ENCODE data around the gene SUPT4H1. TPM values are rescaled to one million over a fixed set of nuclear protein-coding genes. Genes with fewer than 3 reads are reported as not detected.

SUPT4H1 gene
- polyA plus RNA-seq, 3 donors, result 142 to 156 (median 148) TPM

GRCh38 chr17:58381124-58382035, 29.4 kb upstream of the SUPT4H1 start:
- DNase-seq (ENCODE audit: low read depth in 3 of 3, low spot score in 2 of 3), result no peak

DNA sequence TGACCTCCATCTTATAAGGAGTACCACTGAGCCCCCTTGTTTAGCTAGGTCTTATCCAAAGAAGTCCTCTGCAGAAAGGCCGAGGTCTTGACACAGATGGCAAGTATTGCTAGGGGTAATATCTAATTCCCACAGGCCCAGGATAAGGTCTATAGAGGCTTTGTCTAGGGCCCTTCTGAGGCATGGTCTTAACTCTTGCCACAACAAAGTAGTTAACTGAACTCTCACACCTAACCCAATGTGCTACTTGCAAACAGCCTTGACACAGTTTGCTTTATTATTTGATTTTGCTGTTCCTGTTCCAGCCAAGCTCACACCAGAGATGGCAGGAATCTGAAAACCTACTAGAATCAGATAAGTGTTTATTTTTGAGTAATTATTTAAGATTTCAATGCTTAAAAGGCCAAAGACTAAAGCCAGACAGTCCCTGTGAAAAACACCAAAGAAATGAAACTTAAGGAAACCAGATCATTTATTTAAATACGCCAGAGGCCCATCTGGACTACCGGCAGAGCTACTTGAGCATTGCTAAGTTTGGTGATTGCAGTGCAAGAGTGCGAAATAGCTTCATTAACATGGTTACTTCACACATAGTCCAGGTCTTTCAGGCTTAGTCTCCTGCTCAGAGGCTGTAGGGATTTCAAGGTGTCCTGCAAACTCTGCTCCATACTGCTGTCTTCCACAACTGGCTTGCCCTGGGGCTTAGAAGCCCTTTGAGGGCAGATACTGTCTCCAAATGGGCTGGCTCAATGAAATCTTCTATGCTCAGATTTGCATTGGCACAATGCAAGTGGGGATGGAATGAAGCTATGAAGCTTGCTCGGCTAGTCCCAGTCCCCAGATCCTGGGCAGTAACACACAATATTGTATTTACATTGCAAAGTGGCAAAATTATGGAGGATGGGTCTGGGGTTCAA, 28.5 kb upstream of the SUPT4H1 start:
- no peak for DNase-seq (ENCODE audit: low read depth in 3 of 3, low spot score in 2 of 3)

DNA sequence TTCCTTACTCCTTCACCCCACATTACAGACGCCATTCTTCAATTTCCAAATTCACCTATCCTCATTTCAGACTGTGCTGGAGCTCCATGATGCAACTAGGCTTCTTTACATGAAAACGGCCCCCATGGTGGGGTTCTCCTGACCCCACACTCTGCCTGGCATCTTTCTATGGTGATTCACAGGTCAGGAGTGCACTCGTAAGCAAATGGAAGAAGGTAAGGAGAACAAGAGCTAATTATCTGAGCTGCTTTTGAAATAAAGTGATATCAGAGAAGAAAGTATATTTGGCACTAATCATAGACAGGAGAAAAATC, 27.5 kb upstream of the SUPT4H1 start:
- no peak for DNase-seq (ENCODE audit: low read depth in 3 of 3, low spot score in 2 of 3)

GRCh38 chr17:58378733-58379510, 26.9 kb upstream of the SUPT4H1 start:
- no peak for DNase-seq (ENCODE audit: low read depth in 3 of 3, low spot score in 2 of 3)

GRCh38 chr17:58377661-58378060, 25.7 kb upstream of the SUPT4H1 start:
- no peak for DNase-seq (ENCODE audit: low read depth in 3 of 3, low spot score in 2 of 3)

DNA sequence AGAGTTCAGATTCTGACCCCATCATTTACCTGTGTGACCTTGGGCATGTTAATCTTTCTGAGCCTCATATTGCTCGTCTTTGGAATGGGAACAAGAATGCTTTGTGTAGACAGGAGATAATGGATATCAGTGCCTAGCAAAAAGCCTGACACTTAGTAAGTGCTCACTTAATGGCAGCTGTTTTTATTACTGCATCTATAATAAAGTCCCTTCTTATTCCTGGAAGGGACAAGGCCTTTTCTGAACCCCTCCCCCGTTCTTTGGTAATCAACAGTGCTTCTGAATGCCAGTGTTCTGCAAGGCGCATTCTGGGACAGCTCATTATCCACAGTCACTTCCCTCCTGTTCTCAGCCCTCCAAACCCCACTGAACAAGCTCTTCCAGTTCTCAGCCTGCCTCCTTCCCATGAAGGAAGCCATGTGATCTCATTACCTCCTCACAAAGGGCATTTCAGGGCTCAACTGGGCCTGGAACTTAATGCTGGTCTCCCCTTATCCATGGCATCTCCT, 25.1 kb upstream of the SUPT4H1 start:
- peak in 1 of 3 donors; percentile 36 for DNase-seq (ENCODE audit: low read depth in 3 of 3, low spot score in 2 of 3)

- DNase-seq (ENCODE audit: low read depth in 3 of 3, low spot score in 2 of 3), result no peak
Measured at GRCh38 chr17:58376472-58377000, 24.5 kb upstream of the SUPT4H1 start.

DNA sequence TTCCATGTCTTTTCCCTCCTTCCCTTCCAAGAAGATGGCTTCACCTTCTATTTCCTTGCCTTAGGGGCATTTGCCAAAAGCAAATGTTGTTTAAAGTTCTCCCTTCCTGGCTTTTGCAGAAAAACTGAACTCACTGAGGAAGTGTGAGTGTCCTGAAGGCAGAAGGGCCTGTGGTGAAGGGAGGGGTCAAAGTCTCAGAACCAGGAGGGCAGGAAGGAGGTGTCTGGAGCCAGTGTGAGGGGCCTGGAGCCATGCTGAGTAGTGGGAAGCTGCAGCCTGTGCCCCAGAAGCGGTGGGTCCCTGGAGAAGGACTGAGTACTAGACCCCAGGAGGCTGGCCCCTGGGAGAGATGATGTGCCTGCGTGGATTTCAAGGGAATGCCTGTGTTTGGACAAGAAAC, 23.8 kb upstream of the SUPT4H1 start:
- DNase-seq (ENCODE audit: low read depth in 3 of 3, low spot score in 2 of 3), result no peak

DNA sequence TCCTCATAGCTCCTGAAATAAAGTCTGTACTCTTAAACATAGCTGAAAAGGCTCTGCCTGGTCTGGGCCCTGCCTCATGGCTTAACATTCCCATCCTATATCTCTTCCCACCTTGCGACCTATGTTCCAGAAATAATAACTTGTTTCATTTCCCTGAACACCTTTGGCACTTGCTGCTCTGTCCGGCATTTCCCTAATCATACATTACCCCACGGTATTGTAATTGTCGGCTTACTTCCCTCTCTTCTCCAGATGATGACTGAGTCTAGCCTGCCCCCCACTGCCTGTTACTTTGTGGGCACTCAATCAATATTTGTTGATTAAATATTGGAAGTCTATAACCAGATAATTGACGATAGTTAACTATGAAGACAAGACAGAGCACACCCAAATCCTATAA, 23.3 kb upstream of the SUPT4H1 start:
- no peak for DNase-seq (ENCODE audit: low read depth in 3 of 3, low spot score in 2 of 3)

GRCh38 chr17:58373923-58374322, 21.9 kb upstream of the SUPT4H1 start:
- DNase-seq (ENCODE audit: low read depth in 3 of 3, low spot score in 2 of 3), result no peak

DNA sequence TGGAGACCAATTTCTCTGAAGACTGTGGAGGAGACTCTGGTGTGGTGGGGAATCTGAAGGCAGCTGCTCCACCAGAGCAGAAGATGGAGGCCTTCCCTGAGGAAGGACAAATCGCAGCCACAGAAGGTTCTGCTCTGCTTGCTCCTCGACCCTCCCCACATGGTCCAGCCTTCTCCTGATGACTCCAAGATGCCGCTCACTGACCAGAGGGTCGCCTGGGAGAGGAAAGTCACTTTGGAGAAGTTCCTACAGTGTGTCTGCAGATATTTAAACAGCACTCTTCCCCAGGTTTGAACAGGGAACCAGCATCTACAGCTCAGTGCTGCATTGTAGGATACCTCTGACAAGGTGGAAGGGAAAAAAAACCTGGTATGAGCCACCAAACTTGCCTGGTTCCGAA, 21.0 kb upstream of the SUPT4H1 start:
- no peak for DNase-seq (ENCODE audit: low read depth in 3 of 3, low spot score in 2 of 3)

GRCh38 chr17:58371300-58371950, 19.4 kb upstream of the SUPT4H1 start:
- DNase-seq (ENCODE audit: low read depth in 3 of 3, low spot score in 2 of 3), result no peak

GRCh38 chr17:58370716-58371115, 18.7 kb upstream of the SUPT4H1 start:
- no peak for DNase-seq (ENCODE audit: low read depth in 3 of 3, low spot score in 2 of 3)

GRCh38 chr17:58370309-58370708, 18.3 kb upstream of the SUPT4H1 start:
- no peak for DNase-seq (ENCODE audit: low read depth in 3 of 3, low spot score in 2 of 3)

DNA sequence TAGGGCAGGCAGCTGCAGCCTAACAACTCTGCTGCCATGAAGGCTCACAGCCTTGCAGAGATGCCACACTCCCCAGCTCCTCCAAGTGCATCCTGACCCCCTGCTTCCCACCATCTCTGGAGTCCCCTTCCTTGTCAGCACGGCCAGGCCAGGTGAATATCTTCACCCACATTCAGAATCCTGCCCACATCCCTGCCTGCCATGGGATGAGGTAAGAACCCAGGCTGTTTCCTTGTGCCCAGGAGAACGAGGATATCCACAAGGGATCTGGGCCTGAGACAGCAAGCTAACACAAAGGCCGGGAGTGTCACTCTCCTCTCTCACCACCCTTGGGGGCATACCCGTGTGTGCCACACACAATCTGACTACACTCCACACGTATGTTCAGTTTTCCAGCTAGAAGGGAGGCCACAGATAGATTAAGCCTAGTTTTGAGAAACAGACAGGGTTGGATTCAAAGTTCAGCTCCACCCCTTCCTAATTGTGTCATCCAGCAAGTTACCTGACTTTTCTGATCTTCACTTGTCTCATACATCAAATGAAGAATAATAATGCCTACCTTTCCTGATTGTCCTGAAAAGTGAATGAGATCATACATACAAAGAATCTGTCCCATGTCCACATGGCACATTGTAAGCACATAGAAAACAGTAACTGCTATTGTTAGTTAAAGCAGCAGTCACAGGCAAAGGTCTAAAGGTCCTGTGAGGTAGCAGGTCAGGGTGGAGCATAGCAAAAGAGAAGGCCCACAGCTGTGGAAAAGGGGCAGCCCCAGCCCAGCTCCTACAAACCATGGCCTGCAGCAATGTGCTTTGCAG, 17.4 kb upstream of the SUPT4H1 start:
- DNase-seq (ENCODE audit: low read depth in 3 of 3, low spot score in 2 of 3), result no peak

GRCh38 chr17:58368860-58369213, 16.8 kb upstream of the SUPT4H1 start:
- no peak for DNase-seq (ENCODE audit: low read depth in 3 of 3, low spot score in 2 of 3)

DNA sequence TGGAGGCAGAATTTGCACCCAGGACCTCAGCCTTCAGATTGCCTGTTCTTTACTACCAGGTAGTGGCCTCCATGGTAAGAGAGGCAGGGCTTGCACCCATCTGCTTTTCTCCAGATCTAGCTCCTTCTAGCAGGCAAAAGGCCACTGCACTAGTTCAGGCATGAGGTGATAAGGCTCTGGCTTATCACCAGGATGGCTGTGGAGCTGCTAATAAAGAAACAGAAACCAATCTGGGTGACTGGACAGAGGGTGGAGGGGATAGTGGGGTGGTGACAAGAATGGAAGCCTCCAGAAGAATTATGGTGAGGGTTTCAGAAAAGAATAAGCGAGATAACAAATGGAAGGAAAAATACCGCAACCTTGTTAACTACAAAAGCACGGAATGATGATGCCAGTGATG, 15.5 kb upstream of the SUPT4H1 start:
- no peak for DNase-seq (ENCODE audit: low read depth in 3 of 3, low spot score in 2 of 3)

DNA sequence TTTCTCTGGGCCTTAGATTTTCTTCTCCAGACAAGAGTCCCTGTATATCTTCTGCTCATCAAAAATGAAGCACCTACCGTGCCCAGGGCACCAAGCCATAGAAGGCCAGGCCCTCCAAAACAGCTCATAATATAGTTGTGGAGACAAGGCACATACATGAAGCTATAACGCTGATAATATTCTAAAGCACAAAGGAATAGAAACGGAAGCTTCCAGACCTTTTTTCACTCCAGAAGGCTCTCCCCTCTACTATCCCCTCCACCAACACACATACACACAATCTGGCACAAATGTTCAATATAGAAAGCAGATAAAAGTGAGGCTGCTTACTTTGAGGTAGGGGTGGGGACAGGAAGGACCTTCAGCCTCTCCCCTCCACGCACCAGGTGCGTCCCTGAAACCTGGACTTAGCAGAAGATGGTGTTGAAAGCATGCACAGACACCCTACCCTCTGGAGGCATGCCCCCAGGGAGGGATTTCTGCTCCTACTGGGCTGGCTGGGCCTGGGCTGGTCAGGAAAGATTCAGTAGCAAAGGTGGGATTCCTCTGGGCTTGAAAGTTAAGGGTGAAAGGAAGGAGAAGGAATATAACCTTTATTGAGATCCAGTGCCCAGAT, 14.1 kb upstream of the SUPT4H1 start:
- DNase-seq (ENCODE audit: low read depth in 3 of 3, low spot score in 2 of 3), result no peak
